WTC11 (cell line): ENCODE results near the gene CYP27B1. TPM values are rescaled to one million over a fixed set of nuclear protein-coding genes. Genes with fewer than 3 reads are reported as not detected.

Experiments used
- ATAC-seq: fragments of 200-7000 bp; cut with Tn5 transposase; 2 replicates; pipeline ENCODE4 v1.10.0; 2021; ENCODE audit warnings: mild to moderate bottlenecking, moderate library complexity
- CTCF ChIA-PET: fragments of 300-600 bp; sonication (Branson Sonifier 250); formaldehyde crosslinking; loops from one replicate; lab custom pipeline; 2021; ENCODE audit warnings: antibody characterized with exemption; lab: Charles Lee
- POLR2A ChIA-PET: fragments of 350-600 bp; sonication (Branson Sonifier 250); formaldehyde crosslinking; loops from one replicate; lab custom pipeline; 2021; ENCODE audit warnings: antibody characterized with exemption; lab: Charles Lee
- DNase-seq: peaks from one replicate; pipeline ENCODE4 v3.0.0; 2021; ENCODE audit warnings: low spot score
- H3K27ac Mint-ChIP-seq: 2 replicates; pipeline ENCODE4 v1.8.0; 2021; ENCODE audit warnings: mixed read lengths
- H3K27me3 Mint-ChIP-seq: 2 replicates; pipeline ENCODE4 v1.8.0; 2021; ENCODE audit warnings: low read depth, mild to moderate bottlenecking, moderate library complexity, mixed read lengths
- H3K36me3 Mint-ChIP-seq: 2 replicates; pipeline ENCODE4 v1.8.0; 2021; ENCODE audit warnings: mixed read lengths
- H3K4me1 Mint-ChIP-seq: 2 replicates; pipeline ENCODE4 v1.8.0; 2022; ENCODE audit warnings: mixed read lengths
- H3K4me3 Mint-ChIP-seq: 2 replicates; pipeline ENCODE4 v1.8.0; 2021; ENCODE audit warnings: mild to moderate bottlenecking, moderate library complexity, mixed read lengths
- H3K9me3 Mint-ChIP-seq: 2 replicates; pipeline ENCODE4 v1.8.0; 2021; ENCODE audit warnings: mixed read lengths
- CREB1 ChIP-seq: sonication (generic); formaldehyde crosslinking; IDR thresholded peaks from 2 replicates; pipeline ENCODE4 v1.8.0; 2023; ENCODE audit warnings: mild to moderate bottlenecking, missing genetic modification reagents
- ESRRA ChIP-seq: sonication (generic); formaldehyde crosslinking; IDR thresholded peaks from 2 replicates; pipeline ENCODE4 v1.8.1; 2022; ENCODE audit warnings: mild to moderate bottlenecking, missing genetic modification reagents, borderline replicate concordance
- ETV6 ChIP-seq: sonication (generic); formaldehyde crosslinking; IDR thresholded peaks from 2 replicates; pipeline ENCODE4 v1.8.1; 2022; ENCODE audit warnings: mild to moderate bottlenecking, missing genetic modification reagents
- FOXK1 ChIP-seq: sonication (generic); formaldehyde crosslinking; IDR thresholded peaks from 2 replicates; pipeline ENCODE4 v1.8.0; 2022; ENCODE audit warnings: mild to moderate bottlenecking, moderate library complexity, missing genetic modification reagents
- NR2C2 ChIP-seq: sonication (generic); formaldehyde crosslinking; IDR thresholded peaks from 2 replicates; pipeline ENCODE4 v1.8.0; 2022; ENCODE audit warnings: mild to moderate bottlenecking, missing genetic modification reagents
- PRRX2 ChIP-seq: fragments of 250-450 bp; sonication (Bioruptor Pico); IDR thresholded peaks from 2 replicates; pipeline ENCODE4 v1.8.0; 2021; ENCODE audit warnings: mild to moderate bottlenecking
- SMAD3 ChIP-seq: sonication (generic); formaldehyde crosslinking; IDR thresholded peaks from 2 replicates; pipeline ENCODE4 v1.8.0; 2022; ENCODE audit warnings: missing genetic modification reagents, mild to moderate bottlenecking, borderline replicate concordance
- SP1 ChIP-seq: sonication (generic); formaldehyde crosslinking; conservative IDR thresholded peaks from 2 replicates; pipeline ENCODE4 v1.8.1; 2022; ENCODE audit warnings: missing genetic modification reagents
- TCF7 ChIP-seq: sonication (generic); formaldehyde crosslinking; IDR thresholded peaks from 2 replicates; pipeline ENCODE4 v1.8.0; 2022; ENCODE audit warnings: mild to moderate bottlenecking, low read depth, missing genetic modification reagents, moderate library complexity
- ZBTB21 ChIP-seq: sonication (generic); formaldehyde crosslinking; IDR thresholded peaks from 2 replicates; pipeline ENCODE4 v1.8.1; 2023; ENCODE audit warnings: mild to moderate bottlenecking, missing genetic modification reagents, borderline replicate concordance
- ZNF121 ChIP-seq: sonication (generic); formaldehyde crosslinking; IDR thresholded peaks from 2 replicates; pipeline ENCODE4 v1.8.0; 2023; ENCODE audit warnings: missing genetic modification reagents
- ZNF219 ChIP-seq: sonication (generic); formaldehyde crosslinking; IDR thresholded peaks from 2 replicates; pipeline ENCODE4 v1.8.0; 2023; ENCODE audit warnings: missing genetic modification reagents, mild to moderate bottlenecking, borderline replicate concordance
- ZNF232 ChIP-seq: sonication (generic); formaldehyde crosslinking; IDR thresholded peaks from 2 replicates; pipeline ENCODE4 v1.8.0; 2022; ENCODE audit warnings: mild to moderate bottlenecking, missing genetic modification reagents
- ZNF671 ChIP-seq: fragments of 250-450 bp; sonication (Bioruptor Pico); IDR thresholded peaks from 2 replicates; pipeline ENCODE4 v1.8.0; 2021; ENCODE audit warnings: mild to moderate bottlenecking
- total RNA-seq: library from RNA; stranded (reverse); gene quantifications from 3 replicates; pipeline ENCODE4 v1.2.3, GENCODE V29; 2021
- TF ChIP-seq, protein P1 (sequence below): sonication (generic); formaldehyde crosslinking; IDR thresholded peaks from 2 replicates; pipeline ENCODE4 v1.8.0; 2022; ENCODE audit warnings: mild to moderate bottlenecking, missing genetic modification reagents
- TF ChIP-seq, protein P2 (sequence below): fragments of 200-600 bp; IDR thresholded peaks from 2 replicates; pipeline ENCODE4 v1.8.0; 2022; ENCODE audit warnings: antibody characterized with exemption
- TF ChIP-seq, protein P3 (sequence below): sonication (generic); formaldehyde crosslinking; IDR thresholded peaks from 2 replicates; pipeline ENCODE4 v1.8.0; 2022; ENCODE audit warnings: mild to moderate bottlenecking, missing genetic modification reagents
- TF ChIP-seq, protein P4 (sequence below): sonication (generic); formaldehyde crosslinking; IDR thresholded peaks from 2 replicates; pipeline ENCODE4 v1.8.1; 2023; ENCODE audit warnings: mild to moderate bottlenecking, missing genetic modification reagents, borderline replicate concordance
- TF ChIP-seq, protein P5 (sequence below): sonication (generic); formaldehyde crosslinking; IDR thresholded peaks from 2 replicates; pipeline ENCODE4 v1.8.1; 2023; ENCODE audit warnings: mild to moderate bottlenecking, missing genetic modification reagents, moderate library complexity
- TF ChIP-seq, protein P6 (sequence below): sonication (generic); formaldehyde crosslinking; IDR thresholded peaks from 2 replicates; pipeline ENCODE4 v1.8.1; 2023; ENCODE audit warnings: mild to moderate bottlenecking, missing genetic modification reagents
- TF ChIP-seq, protein P7 (sequence below): fragments of 250-450 bp; sonication (Bioruptor Pico); IDR thresholded peaks from 2 replicates; pipeline ENCODE4 v1.9.0; 2021; ENCODE audit warnings: mild to moderate bottlenecking
- TF ChIP-seq, protein P8 (sequence below): sonication (generic); formaldehyde crosslinking; IDR thresholded peaks from 2 replicates; pipeline ENCODE4 v1.8.1; 2022; ENCODE audit warnings: low read depth, mild to moderate bottlenecking, moderate library complexity, missing genetic modification reagents, borderline replicate concordance

CYP27B1 gene
- total RNA-seq, 1 experiment from 2014 or later = 2.1 TPM

DNA sequence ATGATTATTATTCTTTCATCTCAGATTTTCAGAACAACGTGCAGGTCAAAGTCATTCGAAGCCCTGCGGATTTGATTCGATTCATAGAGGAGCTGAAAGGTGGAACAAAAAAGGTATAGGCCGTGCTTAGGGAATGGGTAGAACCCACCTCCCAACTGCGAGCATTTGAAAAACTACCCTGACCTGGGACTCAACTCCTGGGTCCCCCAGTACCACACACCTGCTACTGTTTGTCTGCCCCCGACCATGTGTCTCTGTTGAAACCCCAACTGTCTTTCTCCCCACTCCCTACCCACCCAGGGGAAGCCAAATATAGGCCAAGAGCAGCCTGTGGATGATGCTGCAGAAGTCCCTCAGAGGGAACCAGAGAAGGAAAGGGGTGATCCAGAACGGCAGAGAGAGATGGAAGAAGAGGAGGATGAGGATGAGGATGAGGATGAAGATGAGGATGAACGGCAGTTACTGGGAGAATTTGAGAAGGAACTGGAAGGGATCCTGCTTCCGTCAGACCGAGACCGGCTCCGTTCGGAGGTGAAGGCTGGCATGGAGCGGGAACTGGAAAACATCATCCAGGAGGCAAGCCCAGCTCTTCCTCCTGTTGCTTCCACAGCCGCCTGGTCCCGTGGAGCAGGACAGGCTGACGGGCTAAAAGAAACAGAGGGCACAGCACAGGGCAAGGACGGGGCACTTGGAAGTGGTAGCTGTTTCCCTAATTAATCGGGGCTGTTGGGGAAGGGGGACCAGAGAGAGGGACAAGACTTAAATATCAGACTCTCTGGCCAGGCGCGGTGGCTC lies 48.8 kb downstream of the CYP27B1 start:
- Mint-ChIP-seq H3K9me3 (no peaks in the 10 kb centered on the region), H3K4me1 (no peaks in the 10 kb centered on the region), H3K27me3 (peaks cover 6% of the 10 kb centered on the region), H3K27ac (no peak overlapping the region), H3K4me3 (no peak overlapping the region), H3K36me3 (peaks cover 16% of the 10 kb centered on the region)
- CTCF ChIA-PET = interaction anchor here (0.5 kb wide), 1 partner anchor 1892 kb away, joined by 3 read pairs; no protein-coding TSS in a partner anchor
- ATAC-seq (no peak), DNase-seq (no peak)
- TF ChIP-seq SP1 (CRISPR knock-in tag) = no peak
- TF ChIP-seq CREB1 (CRISPR knock-in tag) = no peak
- TF ChIP-seq, protein P1, sequence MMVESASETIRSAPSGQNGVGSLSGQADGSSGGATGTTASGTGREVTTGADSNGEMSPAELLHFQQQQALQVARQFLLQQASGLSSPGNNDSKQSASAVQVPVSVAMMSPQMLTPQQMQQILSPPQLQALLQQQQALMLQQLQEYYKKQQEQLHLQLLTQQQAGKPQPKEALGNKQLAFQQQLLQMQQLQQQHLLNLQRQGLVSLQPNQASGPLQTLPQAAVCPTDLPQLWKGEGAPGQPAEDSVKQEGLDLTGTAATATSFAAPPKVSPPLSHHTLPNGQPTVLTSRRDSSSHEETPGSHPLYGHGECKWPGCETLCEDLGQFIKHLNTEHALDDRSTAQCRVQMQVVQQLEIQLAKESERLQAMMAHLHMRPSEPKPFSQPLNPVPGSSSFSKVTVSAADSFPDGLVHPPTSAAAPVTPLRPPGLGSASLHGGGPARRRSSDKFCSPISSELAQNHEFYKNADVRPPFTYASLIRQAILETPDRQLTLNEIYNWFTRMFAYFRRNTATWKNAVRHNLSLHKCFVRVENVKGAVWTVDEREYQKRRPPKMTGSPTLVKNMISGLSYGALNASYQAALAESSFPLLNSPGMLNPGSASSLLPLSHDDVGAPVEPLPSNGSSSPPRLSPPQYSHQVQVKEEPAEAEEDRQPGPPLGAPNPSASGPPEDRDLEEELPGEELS (CRISPR knock-in tag) = no peak
- TF ChIP-seq, protein P2, sequence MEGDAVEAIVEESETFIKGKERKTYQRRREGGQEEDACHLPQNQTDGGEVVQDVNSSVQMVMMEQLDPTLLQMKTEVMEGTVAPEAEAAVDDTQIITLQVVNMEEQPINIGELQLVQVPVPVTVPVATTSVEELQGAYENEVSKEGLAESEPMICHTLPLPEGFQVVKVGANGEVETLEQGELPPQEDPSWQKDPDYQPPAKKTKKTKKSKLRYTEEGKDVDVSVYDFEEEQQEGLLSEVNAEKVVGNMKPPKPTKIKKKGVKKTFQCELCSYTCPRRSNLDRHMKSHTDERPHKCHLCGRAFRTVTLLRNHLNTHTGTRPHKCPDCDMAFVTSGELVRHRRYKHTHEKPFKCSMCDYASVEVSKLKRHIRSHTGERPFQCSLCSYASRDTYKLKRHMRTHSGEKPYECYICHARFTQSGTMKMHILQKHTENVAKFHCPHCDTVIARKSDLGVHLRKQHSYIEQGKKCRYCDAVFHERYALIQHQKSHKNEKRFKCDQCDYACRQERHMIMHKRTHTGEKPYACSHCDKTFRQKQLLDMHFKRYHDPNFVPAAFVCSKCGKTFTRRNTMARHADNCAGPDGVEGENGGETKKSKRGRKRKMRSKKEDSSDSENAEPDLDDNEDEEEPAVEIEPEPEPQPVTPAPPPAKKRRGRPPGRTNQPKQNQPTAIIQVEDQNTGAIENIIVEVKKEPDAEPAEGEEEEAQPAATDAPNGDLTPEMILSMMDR = no peak
- TF ChIP-seq, protein P3, sequence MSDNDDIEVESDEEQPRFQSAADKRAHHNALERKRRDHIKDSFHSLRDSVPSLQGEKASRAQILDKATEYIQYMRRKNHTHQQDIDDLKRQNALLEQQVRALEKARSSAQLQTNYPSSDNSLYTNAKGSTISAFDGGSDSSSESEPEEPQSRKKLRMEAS (CRISPR knock-in tag) = no peak
- TF ChIP-seq, protein P4, sequence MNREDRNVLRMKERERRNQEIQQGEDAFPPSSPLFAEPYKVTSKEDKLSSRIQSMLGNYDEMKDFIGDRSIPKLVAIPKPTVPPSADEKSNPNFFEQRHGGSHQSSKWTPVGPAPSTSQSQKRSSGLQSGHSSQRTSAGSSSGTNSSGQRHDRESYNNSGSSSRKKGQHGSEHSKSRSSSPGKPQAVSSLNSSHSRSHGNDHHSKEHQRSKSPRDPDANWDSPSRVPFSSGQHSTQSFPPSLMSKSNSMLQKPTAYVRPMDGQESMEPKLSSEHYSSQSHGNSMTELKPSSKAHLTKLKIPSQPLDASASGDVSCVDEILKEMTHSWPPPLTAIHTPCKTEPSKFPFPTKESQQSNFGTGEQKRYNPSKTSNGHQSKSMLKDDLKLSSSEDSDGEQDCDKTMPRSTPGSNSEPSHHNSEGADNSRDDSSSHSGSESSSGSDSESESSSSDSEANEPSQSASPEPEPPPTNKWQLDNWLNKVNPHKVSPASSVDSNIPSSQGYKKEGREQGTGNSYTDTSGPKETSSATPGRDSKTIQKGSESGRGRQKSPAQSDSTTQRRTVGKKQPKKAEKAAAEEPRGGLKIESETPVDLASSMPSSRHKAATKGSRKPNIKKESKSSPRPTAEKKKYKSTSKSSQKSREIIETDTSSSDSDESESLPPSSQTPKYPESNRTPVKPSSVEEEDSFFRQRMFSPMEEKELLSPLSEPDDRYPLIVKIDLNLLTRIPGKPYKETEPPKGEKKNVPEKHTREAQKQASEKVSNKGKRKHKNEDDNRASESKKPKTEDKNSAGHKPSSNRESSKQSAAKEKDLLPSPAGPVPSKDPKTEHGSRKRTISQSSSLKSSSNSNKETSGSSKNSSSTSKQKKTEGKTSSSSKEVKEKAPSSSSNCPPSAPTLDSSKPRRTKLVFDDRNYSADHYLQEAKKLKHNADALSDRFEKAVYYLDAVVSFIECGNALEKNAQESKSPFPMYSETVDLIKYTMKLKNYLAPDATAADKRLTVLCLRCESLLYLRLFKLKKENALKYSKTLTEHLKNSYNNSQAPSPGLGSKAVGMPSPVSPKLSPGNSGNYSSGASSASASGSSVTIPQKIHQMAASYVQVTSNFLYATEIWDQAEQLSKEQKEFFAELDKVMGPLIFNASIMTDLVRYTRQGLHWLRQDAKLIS (CRISPR knock-in tag) = no peak
- no peak for TF ChIP-seq SMAD3
- no peak for TF ChIP-seq FOXK1 (CRISPR knock-in tag)
- TF ChIP-seq ZNF219 (CRISPR knock-in tag) = no peak
- TF ChIP-seq ZNF121 = no peak
- POLR2A ChIA-PET = no interaction called here

DNA sequence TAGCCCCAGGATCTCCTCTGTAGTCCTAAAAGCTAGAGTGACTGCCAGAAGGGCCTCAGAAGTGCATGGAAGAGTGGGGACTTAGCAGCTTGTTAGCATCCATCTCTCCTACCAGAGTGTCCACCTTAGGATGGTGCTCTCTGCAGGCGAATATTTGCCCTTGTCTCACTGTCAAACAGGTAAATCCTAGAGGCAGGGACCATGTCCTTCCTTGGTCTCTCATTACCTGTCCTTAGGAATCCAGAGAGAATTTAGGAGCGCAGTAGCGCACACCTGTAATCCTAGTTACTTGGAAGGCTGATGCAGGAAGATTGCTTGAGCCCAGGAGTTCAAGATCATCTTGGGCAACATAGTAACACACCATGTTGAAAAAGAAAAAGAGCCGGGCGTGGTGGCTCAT lies 49.7 kb downstream of the CYP27B1 start:
- Mint-ChIP-seq H3K27ac (no peak overlapping the region), H3K9me3 (peaks cover under 1% of the 10 kb centered on the region; the same call in 1 of the 2 replicates), H3K36me3 (peaks cover 16% of the 10 kb centered on the region), H3K4me1 (no peaks in the 10 kb centered on the region), H3K27me3 (no peaks in the 10 kb centered on the region), H3K4me3 (no peak overlapping the region)
- no peak for ATAC-seq
- DNase-seq = no peak
- ChIA-PET POLR2A (no interaction called here), CTCF (no interaction called here)
- TF ChIP-seq SP1 (CRISPR knock-in tag) (no peak), ETV6 (CRISPR knock-in tag) (no peak), ESRRA (CRISPR knock-in tag) (no peak), TCF7 (CRISPR knock-in tag) (no peak), NR2C2 (CRISPR knock-in tag) (no peak), ZNF671 (no peak), ZBTB21 (CRISPR knock-in tag) (no peak), ZNF232 (CRISPR knock-in tag) (no peak), CREB1 (CRISPR knock-in tag) (no peak), PRRX2 (CRISPR knock-in tag) (no peak)
- TF ChIP-seq, protein P5, sequence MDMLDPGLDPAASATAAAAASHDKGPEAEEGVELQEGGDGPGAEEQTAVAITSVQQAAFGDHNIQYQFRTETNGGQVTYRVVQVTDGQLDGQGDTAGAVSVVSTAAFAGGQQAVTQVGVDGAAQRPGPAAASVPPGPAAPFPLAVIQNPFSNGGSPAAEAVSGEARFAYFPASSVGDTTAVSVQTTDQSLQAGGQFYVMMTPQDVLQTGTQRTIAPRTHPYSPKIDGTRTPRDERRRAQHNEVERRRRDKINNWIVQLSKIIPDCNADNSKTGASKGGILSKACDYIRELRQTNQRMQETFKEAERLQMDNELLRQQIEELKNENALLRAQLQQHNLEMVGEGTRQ (CRISPR knock-in tag) = no peak
- TF ChIP-seq, protein P6, sequence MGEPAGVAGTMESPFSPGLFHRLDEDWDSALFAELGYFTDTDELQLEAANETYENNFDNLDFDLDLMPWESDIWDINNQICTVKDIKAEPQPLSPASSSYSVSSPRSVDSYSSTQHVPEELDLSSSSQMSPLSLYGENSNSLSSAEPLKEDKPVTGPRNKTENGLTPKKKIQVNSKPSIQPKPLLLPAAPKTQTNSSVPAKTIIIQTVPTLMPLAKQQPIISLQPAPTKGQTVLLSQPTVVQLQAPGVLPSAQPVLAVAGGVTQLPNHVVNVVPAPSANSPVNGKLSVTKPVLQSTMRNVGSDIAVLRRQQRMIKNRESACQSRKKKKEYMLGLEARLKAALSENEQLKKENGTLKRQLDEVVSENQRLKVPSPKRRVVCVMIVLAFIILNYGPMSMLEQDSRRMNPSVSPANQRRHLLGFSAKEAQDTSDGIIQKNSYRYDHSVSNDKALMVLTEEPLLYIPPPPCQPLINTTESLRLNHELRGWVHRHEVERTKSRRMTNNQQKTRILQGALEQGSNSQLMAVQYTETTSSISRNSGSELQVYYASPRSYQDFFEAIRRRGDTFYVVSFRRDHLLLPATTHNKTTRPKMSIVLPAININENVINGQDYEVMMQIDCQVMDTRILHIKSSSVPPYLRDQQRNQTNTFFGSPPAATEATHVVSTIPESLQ = no peak
- TF ChIP-seq, protein P7, sequence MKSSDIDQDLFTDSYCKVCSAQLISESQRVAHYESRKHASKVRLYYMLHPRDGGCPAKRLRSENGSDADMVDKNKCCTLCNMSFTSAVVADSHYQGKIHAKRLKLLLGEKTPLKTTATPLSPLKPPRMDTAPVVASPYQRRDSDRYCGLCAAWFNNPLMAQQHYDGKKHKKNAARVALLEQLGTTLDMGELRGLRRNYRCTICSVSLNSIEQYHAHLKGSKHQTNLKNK (CRISPR knock-in tag) = no peak
- TF ChIP-seq, protein P8, sequence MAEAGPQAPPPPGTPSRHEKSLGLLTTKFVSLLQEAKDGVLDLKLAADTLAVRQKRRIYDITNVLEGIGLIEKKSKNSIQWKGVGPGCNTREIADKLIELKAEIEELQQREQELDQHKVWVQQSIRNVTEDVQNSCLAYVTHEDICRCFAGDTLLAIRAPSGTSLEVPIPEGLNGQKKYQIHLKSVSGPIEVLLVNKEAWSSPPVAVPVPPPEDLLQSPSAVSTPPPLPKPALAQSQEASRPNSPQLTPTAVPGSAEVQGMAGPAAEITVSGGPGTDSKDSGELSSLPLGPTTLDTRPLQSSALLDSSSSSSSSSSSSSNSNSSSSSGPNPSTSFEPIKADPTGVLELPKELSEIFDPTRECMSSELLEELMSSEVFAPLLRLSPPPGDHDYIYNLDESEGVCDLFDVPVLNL (CRISPR knock-in tag) = no peak
